ENCODE measurements around the gene ACP6. TPM values are rescaled to one million over a fixed set of nuclear protein-coding genes. Genes with fewer than 3 reads are reported as not detected.
A peak's percentile ranks its signal among the peaks of the same experiment; 100 is the strongest.

The ACP6 gene
- total and polyA plus RNA-seq, 4 donors, result 9.6 to 25.3 (median 15.6) TPM

DNA sequence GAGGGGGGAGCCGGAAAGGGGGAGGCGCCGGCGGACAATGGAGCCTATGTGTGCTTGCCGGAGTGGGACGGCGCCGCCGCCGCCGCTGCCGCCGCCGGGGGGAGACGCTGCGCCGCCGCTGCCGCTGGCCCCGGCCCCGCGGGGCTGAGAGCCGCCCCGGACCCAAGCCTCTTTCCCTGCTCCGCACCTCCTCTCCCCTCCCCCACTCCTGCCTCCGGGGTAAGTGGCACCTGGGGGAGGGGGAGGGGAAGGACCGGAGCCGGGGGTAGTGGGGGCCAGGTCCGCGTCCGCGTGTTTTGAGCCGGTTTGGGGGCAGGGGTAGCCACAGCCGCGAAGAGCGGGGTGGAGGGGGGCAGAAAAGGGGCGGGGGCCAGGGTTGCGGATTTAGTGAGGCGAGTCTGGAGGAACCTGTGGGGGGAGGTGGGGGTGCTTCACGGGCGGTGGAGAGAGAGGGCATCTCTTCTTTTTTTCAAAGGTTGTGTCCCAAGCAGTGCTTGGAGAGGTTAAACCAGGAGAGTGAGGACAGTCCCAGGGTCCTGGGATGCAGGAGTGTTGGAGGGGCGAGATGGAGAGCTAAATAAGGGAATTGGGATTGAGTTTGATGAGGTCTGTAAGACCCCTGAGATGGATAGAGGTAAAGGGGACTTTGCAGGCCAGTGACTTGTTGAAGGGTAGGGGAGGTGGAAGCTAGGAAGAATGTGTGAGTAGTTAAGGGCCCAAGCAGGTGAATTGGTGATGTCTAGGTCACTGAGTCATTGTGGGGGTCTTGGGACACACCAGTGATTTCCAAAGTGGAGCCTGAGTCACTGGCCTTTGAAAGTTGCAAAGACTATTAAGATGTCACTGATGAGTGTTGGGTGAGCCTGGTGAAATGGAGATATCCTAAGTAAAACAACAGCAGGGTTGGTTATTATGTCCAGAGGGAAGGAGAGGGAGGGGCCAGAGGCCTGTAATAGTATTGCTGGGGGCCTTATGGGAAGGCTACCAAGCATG, 69.9 kb downstream of the ACP6 start:
- TF ChIP-seq, protein P1, sequence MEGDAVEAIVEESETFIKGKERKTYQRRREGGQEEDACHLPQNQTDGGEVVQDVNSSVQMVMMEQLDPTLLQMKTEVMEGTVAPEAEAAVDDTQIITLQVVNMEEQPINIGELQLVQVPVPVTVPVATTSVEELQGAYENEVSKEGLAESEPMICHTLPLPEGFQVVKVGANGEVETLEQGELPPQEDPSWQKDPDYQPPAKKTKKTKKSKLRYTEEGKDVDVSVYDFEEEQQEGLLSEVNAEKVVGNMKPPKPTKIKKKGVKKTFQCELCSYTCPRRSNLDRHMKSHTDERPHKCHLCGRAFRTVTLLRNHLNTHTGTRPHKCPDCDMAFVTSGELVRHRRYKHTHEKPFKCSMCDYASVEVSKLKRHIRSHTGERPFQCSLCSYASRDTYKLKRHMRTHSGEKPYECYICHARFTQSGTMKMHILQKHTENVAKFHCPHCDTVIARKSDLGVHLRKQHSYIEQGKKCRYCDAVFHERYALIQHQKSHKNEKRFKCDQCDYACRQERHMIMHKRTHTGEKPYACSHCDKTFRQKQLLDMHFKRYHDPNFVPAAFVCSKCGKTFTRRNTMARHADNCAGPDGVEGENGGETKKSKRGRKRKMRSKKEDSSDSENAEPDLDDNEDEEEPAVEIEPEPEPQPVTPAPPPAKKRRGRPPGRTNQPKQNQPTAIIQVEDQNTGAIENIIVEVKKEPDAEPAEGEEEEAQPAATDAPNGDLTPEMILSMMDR (IDR thresholded peaks at IDR 0.05; ENCODE audit: control extremely low read depth, extremely low read depth), result no peak

GRCh38 chr1:147599362-147600118, 70.8 kb downstream of the ACP6 start:
- H3K9ac ChIP-seq (ENCODE audit: insufficient read depth in 1 of 2, low read length in 2 of 2), result peak overlapping the region; percentile 64 to 84
- H3K9me3 ChIP-seq (ENCODE audit: control insufficient read depth in 4 of 4, insufficient read depth in 3 of 4, low read length in 3 of 4), result no peaks in the 10 kb centered on the region
- no peaks in the 10 kb centered on the region for H3K27me3 ChIP-seq (ENCODE audit: control insufficient read depth in 3 of 3, insufficient read depth in 3 of 3, low read length in 2 of 3)
- ATAC-seq (ENCODE audit: insufficient read depth, low FRiP score) (peak; percentile 95), DNase-seq (peak; percentile 98 to 99 (median 99))
- peak overlapping the region; percentile 64 for H3K4me3 ChIP-seq
- TF ChIP-seq, protein P1 (IDR thresholded peaks at IDR 0.05; ENCODE audit: control extremely low read depth, extremely low read depth), result no peak
- no peaks in the 10 kb centered on the region for H3K36me3 ChIP-seq (ENCODE audit: control insufficient read depth in 4 of 4, insufficient read depth in 4 of 4, low read length in 4 of 4)
- peak overlapping the region; percentile 92 to 95 for H3K27ac ChIP-seq (ENCODE audit: low read depth in 1 of 2, low read length in 1 of 2)
- 0 to 1% methylated on average over 57 to 80 of the region's 80 CpGs for WGBS, 2 donors
- H3K4me1 ChIP-seq (ENCODE audit: control insufficient read depth in 5 of 5, insufficient read depth in 5 of 5, low read length in 5 of 5), result peaks cover 0 to 16% (median 4%) of the 10 kb centered on the region in 5 donors

More for the DNA sequence above, 69.9 kb downstream of the ACP6 start:
- DNase-seq (peak in 2 of 3 donors; percentile 21 to 28), ATAC-seq (ENCODE audit: insufficient read depth, low FRiP score) (no peak)
- peak overlapping the region in 1 of 2 donors; percentile 73 for H3K9ac ChIP-seq (ENCODE audit: insufficient read depth in 1 of 2, low read length in 2 of 2)
- no peaks in the 10 kb centered on the region for H3K9me3 ChIP-seq (ENCODE audit: control insufficient read depth in 4 of 4, insufficient read depth in 3 of 4, low read length in 3 of 4)
- peak overlapping the region; percentile 77 to 96 for H3K27ac ChIP-seq (ENCODE audit: low read depth in 1 of 2, low read length in 1 of 2)
- H3K27me3 ChIP-seq (ENCODE audit: control insufficient read depth in 3 of 3, insufficient read depth in 3 of 3, low read length in 2 of 3), result no peaks in the 10 kb centered on the region
- H3K36me3 ChIP-seq (ENCODE audit: control insufficient read depth in 4 of 4, insufficient read depth in 4 of 4, low read length in 4 of 4), result peaks cover 0 to 4% (median 0%) of the 10 kb centered on the region in 4 donors
- H3K4me1 ChIP-seq (ENCODE audit: control insufficient read depth in 5 of 5, insufficient read depth in 5 of 5, low read length in 5 of 5), result peaks cover 0 to 16% (median 4%) of the 10 kb centered on the region in 5 donors
- WGBS, 2 donors, result 1% methylated on average over 27 to 42 of the region's 42 CpGs
- peak overlapping the region; percentile 84 for H3K4me3 ChIP-seq

GRCh38 chr1:147598621-147599361, 71.5 kb downstream of the ACP6 start:
- ATAC-seq (ENCODE audit: insufficient read depth, low FRiP score) (peak; percentile 3), DNase-seq (peak; percentile 75 to 82 (median 79))
- H3K9me3 ChIP-seq (ENCODE audit: control insufficient read depth in 4 of 4, insufficient read depth in 3 of 4, low read length in 3 of 4), result no peaks in the 10 kb centered on the region
- H3K36me3 ChIP-seq (ENCODE audit: control insufficient read depth in 4 of 4, insufficient read depth in 4 of 4, low read length in 4 of 4), result no peaks in the 10 kb centered on the region
- H3K4me1 ChIP-seq (ENCODE audit: control insufficient read depth in 5 of 5, insufficient read depth in 5 of 5, low read length in 5 of 5), result peaks cover 0 to 16% (median 4%) of the 10 kb centered on the region in 5 donors
- peak overlapping the region; percentile 64 for H3K4me3 ChIP-seq
- TF ChIP-seq, protein P1 (IDR thresholded peaks at IDR 0.05; ENCODE audit: control extremely low read depth, extremely low read depth), result no peak
- H3K27me3 ChIP-seq (ENCODE audit: control insufficient read depth in 3 of 3, insufficient read depth in 3 of 3, low read length in 2 of 3), result no peaks in the 10 kb centered on the region
- H3K27ac ChIP-seq (ENCODE audit: low read depth in 1 of 2, low read length in 1 of 2), result peak overlapping the region; percentile 92 to 95
- 7 to 10% methylated on average over 30 of the region's 30 CpGs for WGBS, 2 donors
- peak overlapping the region; percentile 64 to 84 for H3K9ac ChIP-seq (ENCODE audit: insufficient read depth in 1 of 2, low read length in 2 of 2)

Measured in lung (tissue), 12 donors.